Measurements from ENCODE around the gene GALE. TPM values are rescaled to one million over a fixed set of nuclear protein-coding genes. Genes with fewer than 3 reads are reported as not detected.
"Not testable (repeated sequence)": the region's sequence is repeated elsewhere in the genome, so short reads cannot be mapped to it uniquely, and the experiment has no call there.

The GALE gene
- 20.4 and 20.7 TPM in 2 replicates for total RNA-seq

DNA sequence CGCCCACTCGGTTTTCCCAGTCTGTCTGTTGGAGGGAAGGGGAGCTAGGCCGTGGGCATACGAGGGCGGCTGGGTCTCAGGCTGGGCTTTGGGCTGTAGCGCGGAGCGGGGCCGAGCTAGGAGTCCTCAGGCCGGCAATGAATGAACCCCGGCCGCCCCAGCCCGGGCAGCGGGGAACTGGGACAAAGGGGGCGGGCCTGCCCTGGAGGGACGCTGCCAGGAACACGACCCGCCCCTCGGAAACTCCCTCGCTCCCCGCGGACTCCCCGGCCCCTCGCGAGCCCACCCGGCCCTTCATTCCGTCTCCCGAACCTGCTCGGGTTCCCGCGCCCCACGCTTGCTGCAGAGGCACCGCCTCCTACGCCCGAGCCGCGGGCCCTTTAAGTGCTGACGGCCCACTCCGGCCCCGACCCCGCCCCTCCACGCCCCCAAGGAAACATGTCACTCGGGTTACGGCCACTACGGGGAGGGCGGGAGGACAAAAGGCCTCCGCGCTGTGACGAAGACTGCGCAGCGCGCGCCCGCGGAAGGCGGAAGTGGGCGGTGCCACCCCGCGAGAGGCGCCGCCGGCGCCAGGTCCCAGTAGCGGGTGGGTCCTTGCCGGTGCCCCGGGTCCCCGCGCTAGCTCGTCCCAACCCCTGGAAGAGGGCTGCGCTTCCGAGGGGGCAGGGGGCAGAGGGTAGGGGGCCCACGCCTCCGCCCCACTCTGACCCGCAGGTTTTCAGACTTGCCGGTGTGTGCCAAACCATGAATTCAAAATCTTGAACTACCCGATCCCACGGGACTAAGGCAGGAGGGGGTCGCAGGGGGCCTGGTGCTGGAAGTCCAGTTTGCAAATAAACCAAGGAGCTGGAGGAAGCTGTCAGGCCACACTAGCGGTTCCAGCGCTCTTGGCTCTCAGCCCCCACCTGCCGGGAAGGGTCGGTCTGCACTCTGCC lies at the start of gene GALE:
Gene GALE (minus strand): TSS at position 355 of the 938 bp plus-strand sequence. CDS start 1,747 bp downstream, outside the sequence.
- intact Hi-C loops (cut with micrococcal nuclease) = loop anchor here (1.0 to 10.0 kb wide), 12 partner anchors 9 to 944 kb away; partner anchors contain the start of genes CLIC4, ELOA, FUCA1 and HMGCL

- intact Hi-C loops (cut with micrococcal nuclease) = no loop called here
Observed at GRCh38 chr1:23848673-23849616, 48.4 kb upstream of the GALE start.

DNA sequence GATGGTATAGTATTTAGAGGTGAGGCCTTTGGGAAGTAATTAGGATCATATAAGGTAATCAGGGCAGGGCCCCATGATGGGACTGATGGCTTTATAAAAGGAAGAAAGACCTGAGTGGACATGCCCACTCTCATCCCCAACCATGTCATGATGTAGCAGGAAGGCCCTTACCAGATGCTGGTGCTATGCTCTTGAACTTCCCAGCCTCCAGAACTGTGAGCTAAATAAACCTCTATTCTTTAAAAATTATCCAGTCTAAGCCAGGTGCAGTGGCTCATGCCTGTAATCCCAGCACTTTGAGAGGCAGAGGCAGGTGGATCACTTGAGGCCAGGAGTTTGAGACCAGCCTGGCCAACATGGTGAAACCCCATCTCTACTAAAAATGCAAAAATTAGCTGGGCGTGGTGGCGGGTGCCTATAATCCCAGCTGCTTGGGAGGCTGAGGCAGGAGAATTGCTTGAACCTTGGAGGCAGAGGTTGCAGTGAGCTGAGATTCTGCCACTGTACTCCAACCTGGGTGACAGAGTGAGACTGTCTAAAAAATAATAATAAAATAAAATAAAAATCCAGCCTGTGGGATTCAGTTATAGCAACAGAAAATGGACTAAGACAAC lies 47.0 kb upstream of the GALE start:
- intact Hi-C loops (cut with micrococcal nuclease) = not testable (repeated sequence)

DNA sequence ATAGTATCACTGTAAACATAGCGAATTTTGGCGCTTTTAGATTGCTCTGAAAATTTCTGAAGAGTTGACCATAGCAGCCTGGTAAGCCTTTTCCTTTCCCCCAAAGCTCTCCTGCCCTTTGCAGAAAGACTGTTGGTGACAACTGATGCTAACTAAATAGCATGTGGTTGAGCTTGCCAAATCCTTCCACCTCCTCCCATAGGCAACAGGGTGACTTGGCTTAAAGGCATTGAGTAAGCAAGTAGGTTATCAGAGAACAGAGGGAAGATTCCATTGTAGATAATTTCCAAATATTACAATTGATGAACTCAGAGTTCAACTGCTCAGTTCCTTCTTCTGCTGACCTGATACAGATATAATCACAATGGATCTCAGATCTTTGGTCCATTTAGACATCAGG lies 44.6 kb upstream of the GALE start:
- intact Hi-C loops (cut with micrococcal nuclease) = no loop called here

DNA sequence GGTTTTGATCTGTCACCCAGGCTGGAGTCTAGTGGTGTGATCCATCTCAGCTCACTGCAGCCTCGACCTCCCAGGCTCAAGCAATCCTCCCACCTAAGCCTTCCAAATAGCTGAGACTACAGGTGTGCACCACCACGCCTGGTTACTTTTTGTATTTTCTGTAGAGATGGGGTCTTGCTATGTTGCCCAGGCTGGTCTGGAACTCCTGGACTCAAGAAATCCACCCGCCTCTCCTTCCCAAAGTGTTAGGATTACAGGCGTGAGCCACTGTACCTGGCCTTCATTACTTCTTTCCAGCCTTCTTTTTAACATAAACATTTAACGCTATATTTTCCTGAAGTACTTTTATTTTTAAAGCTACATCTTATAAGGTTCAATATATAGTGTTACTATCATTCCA lies 43.1 kb upstream of the GALE start:
- intact Hi-C loops (cut with micrococcal nuclease) = no loop called here

DNA sequence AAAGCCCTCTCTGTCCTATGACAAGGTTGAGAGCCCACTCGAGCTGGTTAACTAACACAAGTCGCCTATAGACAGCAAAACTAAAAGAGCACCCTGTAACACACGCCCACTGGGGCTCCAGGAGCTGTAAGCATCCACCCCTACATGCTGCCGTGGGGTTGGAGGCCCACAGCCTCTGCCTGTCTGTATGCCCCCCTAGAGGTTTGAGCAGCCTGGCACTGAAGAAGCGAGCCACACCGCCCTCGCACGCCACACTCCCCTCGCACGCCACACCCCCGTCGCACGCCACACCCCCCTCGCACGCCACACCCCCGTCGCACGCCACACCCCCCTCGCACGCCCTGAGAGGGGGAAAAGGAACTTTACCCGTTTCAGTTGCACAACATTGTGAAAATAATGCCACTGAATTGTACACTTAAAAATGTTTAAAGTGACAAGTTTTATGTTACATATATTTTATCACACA lies 37.9 kb upstream of the GALE start:
- intact Hi-C loops (cut with micrococcal nuclease) = loop anchor here (1.0 to 2.0 kb wide), 5 partner anchors 13 to 121 kb away; partner anchors contain the start of genes FUCA1, GALE, HMGCL and PNRC2

DNA sequence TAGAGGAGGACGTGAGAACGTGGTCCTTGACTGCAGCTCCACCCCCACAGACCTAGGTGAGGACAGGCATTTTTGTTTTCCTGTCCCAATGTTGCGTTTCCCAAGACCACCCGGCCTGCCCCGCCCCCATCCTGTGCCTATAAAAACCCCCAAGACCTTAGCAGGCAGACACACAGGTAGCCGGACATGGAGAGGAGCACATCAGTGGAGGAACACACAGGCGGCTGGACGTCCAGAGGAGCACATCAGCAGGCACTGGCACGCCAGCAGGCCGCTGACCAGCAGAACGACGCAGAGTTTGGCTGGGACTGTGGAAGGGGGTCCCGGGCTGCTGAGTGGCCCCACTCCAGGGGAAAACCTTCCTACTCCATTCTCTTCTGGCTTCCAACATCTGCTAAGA lies 37.4 kb upstream of the GALE start:
- intact Hi-C loops (cut with micrococcal nuclease) = loop anchor here (1.0 to 2.0 kb wide), 5 partner anchors 13 to 121 kb away; partner anchors contain the start of genes FUCA1, GALE, HMGCL and PNRC2

DNA sequence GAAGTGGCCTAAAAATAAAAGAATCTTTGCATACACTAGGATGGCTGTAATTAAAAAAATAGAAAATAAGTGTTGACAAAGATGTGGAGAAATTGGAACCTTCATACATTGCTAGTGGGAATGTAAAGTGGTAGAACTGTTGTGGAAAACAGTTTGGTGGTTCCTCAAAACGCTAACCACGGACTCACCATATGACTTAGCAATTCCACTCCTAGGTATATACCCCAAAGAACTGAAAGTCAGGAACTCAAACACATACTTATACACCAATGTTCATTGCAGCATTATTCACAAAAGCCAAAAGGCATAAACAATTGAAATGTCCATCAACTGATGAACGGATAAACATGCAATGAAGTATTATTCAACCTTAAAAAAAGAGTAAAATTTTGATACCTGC lies 35.5 kb upstream of the GALE start:
- intact Hi-C loops (cut with micrococcal nuclease) = no loop called here

DNA sequence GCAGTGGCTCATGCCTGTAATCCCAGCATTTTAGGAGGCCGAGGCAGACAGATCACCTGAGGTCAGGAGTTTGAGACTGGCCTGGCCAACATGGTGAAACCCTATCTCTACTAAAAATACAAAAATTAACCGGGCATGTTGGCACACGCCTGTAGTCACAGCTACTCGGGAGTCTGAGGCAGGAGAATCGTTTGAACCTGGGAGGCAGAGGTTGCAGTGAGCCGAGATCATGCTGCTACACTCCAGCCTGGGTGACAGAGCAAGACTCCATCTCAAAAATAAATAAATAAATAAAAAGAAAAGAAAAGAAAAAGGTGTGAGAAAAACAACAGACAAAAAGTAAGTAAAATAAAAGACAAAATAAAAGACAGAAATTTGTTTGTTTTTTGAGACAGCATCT lies 33.6 kb upstream of the GALE start:
- intact Hi-C loops (cut with micrococcal nuclease) = not testable (repeated sequence)

DNA sequence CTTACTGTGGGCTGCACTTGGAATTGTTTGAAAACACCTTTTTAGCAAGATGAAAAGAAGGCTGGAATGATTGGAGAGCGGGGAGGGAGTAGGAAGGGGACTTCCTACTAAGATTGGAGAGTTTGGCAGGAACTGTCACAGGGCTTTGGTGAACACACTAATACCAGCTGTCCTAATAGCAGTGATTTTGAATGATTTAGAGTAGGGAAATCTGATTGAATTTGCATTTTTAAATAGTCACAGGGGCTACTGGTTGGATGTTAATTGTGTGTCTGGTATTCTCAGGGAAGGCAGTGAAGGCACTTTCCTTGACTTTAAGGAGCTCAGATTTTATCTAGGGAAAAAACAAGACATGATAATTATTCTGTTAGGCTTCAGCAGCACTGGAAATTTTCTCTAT lies 27.2 kb upstream of the GALE start:
- intact Hi-C loops (cut with micrococcal nuclease) = no loop called here

DNA sequence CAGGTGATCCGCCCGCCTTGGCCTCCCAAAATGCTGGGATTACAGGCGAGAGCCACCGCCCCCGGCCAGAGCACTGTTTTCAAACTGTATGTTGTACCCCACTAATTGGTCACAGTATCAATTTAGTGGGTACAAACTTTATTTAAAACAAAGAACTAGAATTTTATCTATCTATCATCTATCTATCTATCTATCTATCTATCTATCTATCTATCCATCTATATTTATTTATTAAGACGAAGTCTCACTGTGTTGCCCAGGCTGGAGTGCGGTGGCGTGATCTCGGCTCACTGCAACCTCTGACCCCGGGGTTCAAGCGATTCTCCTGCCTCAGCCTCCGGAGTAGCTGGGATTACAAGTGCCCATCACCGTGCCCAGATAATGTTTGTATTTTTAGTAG lies 26.0 kb upstream of the GALE start:
- intact Hi-C loops (cut with micrococcal nuclease) = not testable (repeated sequence)

DNA sequence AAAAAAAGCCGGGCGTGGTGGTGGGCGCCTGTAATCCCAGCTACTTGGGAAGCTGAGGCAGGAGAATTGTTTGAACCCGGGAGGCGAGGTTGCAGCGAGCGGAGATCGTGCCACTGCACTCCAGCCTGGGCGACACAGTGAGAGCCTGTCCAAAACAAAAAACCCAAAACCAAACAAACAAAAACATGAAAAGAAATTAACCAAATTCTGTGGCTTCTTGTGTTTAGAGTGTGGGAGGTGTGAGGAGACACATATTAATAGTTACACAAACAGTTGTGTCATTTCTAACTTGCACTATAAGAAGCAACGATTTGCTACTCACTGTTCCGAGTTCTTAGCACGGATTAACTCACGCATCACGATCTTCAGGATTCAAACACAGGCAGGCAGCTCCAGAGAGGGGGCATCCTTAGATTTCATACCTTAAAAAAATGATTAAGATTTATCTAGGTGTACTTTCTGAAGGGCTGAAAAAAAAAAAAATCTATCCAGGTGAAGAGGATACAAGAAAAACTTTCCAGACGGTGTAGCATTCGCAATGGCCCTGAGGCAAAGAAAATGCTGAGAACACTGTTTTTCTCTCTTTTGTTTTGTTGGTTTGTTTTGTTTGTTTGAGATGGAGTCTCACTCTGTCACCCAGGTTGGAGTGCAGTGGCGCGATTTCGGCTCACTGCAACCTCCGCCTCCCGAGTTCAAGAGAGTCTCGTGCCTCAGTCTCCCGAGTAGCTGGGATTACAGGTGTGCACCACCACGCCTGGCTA lies 25.4 kb upstream of the GALE start:
- intact Hi-C loops (cut with micrococcal nuclease) = loop anchor here (1.0 to 2.0 kb wide), 8 partner anchors 12 to 154 kb away; partner anchors contain the start of genes FUCA1, GALE, PITHD1 and PNRC2

DNA sequence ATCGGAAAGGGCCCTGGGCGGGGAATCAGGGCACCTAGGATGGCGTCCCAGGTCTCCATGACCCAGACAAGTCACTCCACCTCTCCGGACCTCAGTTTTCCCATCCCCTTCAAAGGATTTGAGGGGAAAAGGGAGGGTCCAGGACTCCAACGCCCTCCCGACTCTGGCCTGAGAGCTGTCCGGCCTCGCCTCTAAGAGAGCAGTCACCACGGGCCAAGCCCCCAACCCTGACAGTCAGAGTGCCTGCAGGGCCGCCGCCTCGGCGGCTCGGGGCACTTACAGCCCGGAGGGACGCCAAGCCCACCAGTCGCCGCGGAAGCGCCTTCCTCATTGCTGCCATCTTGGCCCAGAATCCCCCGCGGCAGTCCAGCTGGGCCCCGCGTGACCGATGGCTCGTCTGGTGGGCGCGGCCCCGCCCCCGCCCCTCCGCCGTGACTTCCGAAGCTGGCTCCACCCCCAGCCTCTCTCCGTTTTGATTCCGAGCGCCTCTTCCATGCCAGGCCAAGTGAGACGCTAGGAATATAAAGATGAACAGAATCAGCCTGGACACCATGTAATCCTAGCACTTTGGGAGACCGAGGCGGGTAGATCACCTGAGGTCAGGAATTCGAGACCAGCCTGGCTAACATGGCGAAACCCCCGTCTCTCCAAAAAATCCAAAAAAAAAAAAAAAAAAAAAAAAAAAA lies 24.7 kb upstream of the GALE start, which contains the start of gene HMGCL:
Gene HMGCL (minus strand): TSS at position 354 of the 686 bp plus-strand sequence. CDS start 14 bp downstream, at position 340.
- intact Hi-C loops (cut with micrococcal nuclease) = loop anchor here (1.0 to 2.0 kb wide), 8 partner anchors 13 to 155 kb away; partner anchors contain the start of genes FUCA1, GALE, PITHD1 and PNRC2

GRCh38 chr1:23824711-23825075 lies 24.1 kb upstream of the GALE start:
- intact Hi-C loops (cut with micrococcal nuclease) = loop anchor here (1.0 to 2.0 kb wide), 8 partner anchors 14 to 156 kb away; partner anchors contain the start of genes FUCA1, GALE, PITHD1 and PNRC2

DNA sequence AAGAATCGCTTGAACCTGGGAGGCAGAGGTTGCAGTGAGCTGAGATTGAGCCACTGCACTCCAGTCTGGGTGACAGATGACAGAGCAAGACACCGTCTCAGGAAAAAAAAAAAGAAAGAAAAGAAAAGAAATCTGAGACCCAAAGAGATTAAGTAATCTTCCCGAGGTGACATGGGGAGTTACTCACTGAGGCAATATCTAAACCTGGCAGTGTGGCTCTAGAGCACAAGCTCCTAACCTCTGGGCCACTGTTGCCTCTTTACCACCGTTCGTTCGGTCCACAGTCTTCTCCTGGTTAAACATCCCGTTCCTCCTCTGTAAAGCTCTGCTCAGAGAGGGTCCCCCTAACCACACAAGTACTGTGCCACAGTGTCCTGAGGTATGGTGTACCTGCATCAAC lies 23.2 kb upstream of the GALE start:
- intact Hi-C loops (cut with micrococcal nuclease) = loop anchor here (2.0 kb wide), 2 partner anchors 13 to 133 kb away; partner anchors contain the start of gene RPL11

DNA sequence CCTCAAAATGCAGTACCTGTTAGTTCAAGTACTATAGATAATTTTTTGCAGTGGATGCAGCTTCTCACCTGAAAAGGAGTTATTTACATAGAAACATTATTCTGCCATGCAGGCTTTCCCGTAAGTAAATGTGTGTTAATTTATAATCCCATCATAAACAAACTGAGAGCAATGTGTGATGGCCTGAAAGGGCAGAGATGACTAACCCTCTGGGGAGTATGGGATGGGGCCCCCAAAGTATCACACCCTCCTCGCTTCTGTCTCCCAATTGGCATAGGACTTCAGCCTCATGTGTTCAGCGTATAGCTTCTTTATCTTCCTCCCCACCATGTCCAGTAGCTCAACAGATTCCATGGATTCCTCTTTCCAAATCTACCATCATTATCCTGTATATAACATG lies 17.1 kb upstream of the GALE start:
- intact Hi-C loops (cut with micrococcal nuclease) = no loop called here

DNA sequence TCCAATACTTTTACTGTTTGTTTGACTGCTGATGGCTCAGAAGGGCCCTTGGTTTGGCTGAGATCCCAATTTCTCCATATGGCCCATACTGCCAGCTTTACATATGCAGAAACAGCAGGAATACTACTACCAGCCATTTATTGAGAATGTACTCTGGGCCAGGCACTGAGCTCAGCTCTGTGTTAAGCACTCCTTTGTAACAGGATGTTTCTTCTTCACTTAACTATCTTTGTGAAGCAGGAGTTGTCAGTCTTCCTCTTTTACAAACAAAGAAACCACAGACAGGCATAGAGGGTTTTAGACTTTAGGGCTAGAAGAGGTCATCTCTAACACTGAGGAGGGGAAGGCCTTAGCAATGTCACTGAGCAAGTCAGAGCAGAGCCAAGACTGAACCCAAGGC lies 16.4 kb upstream of the GALE start:
- intact Hi-C loops (cut with micrococcal nuclease) = no loop called here

- intact Hi-C loops (cut with micrococcal nuclease) = no loop called here
Observed at GRCh38 chr1:23816361-23816760, 15.8 kb upstream of the GALE start.

- intact Hi-C loops (cut with micrococcal nuclease) = no loop called here
Observed at GRCh38 chr1:23814016-23814415, 13.5 kb upstream of the GALE start.
